HepG2 (cell line): ENCODE measurements around the gene TCN1.

Source experiments
- BRD4 ChIP-seq: sonication (generic); formaldehyde crosslinking; IDR thresholded peaks from 2 replicates; pipeline ENCODE4 v1.4.0; 2020; ENCODE audit warnings: missing genetic modification reagents
- CREB1 ChIP-seq, 2 experiments: fragments of 450-650 bp in 1 of 2; IDR thresholded peaks; 2 replicates each; pipeline ENCODE4 v1.6.1; 2016 to 2017; ENCODE audit warnings: control low read depth in 1 of 2, mild to moderate bottlenecking in 1 of 2, missing compliant biosample characterization in 1 of 2, missing genetic modification characterization in 1 of 2
- FOXJ3 ChIP-seq: sonication (generic); formaldehyde crosslinking; IDR thresholded peaks from 2 replicates; pipeline ENCODE4 v1.4.0; 2020; ENCODE audit warnings: missing genetic modification reagents, mild to moderate bottlenecking, borderline replicate concordance
- HMG20B ChIP-seq: conservative IDR thresholded peaks from 2 replicates; pipeline ENCODE4 v1.6.1; 2016; ENCODE audit warnings: missing genetic modification reagents, missing compliant biosample characterization
- KDM5A ChIP-seq: fragments of 200-600 bp; sonication (generic); IDR thresholded peaks from 2 replicates; pipeline ENCODE4 v1.7.0; 2018; ENCODE audit warnings: antibody characterized with exemption, mild to moderate bottlenecking, low read length, borderline replicate concordance
- SMC3 ChIP-seq: IDR thresholded peaks from 2 replicates; pipeline ENCODE4 v1.6.1; 2011; ENCODE audit warnings: low read length, improper control_type of control experiment
- ZNF282 ChIP-seq: fragments of 450-650 bp; IDR thresholded peaks from 2 replicates; pipeline ENCODE4 v1.6.1; 2018; ENCODE audit not compliant: partially characterized antibody
- TF ChIP-seq, protein P1 (sequence below): fragments of 450-650 bp; IDR thresholded peaks from 2 replicates; pipeline ENCODE4 v1.6.1; 2017; ENCODE audit warnings: mild to moderate bottlenecking

GRCh38 chr11:59857439-59858434, 8.6 kb downstream of the TCN1 start:
- TF ChIP-seq HMG20B (CRISPR knock-in tag) (no peak), FOXJ3 (no peak), BRD4 (CRISPR knock-in tag) (no peak), CREB1 (IDR thresholded peaks at IDR 0.05) (no peak), CREB1 (CRISPR knock-in tag; IDR thresholded peaks at IDR 0.05) (no peak), SMC3 (no peak), KDM5A (no peak), ZNF282 (no peak)
- TF ChIP-seq, protein P1, sequence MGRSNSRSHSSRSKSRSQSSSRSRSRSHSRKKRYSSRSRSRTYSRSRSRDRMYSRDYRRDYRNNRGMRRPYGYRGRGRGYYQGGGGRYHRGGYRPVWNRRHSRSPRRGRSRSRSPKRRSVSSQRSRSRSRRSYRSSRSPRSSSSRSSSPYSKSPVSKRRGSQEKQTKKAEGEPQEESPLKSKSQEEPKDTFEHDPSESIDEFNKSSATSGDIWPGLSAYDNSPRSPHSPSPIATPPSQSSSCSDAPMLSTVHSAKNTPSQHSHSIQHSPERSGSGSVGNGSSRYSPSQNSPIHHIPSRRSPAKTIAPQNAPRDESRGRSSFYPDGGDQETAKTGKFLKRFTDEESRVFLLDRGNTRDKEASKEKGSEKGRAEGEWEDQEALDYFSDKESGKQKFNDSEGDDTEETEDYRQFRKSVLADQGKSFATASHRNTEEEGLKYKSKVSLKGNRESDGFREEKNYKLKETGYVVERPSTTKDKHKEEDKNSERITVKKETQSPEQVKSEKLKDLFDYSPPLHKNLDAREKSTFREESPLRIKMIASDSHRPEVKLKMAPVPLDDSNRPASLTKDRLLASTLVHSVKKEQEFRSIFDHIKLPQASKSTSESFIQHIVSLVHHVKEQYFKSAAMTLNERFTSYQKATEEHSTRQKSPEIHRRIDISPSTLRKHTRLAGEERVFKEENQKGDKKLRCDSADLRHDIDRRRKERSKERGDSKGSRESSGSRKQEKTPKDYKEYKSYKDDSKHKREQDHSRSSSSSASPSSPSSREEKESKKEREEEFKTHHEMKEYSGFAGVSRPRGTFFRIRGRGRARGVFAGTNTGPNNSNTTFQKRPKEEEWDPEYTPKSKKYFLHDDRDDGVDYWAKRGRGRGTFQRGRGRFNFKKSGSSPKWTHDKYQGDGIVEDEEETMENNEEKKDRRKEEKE, result no peak
